Inferior parietal cortex (tissue), 1 donor: Measurements from ENCODE around the gene C1QB.
"Not testable (repeated sequence)": the region's sequence is repeated elsewhere in the genome, so short reads cannot be mapped to it uniquely, and the experiment has no call there.

Experiments
- DNase-seq: peaks from one replicate; pipeline ENCODE4 v3.0.0-alpha.2; 2016; ENCODE audit errors: extremely low spot score

The C1QB gene

GRCh38 chr1:22662986-22663408 is 10.0 kb downstream of the C1QB start:
- DNase-seq: no peak

GRCh38 chr1:22665752-22666151 is 12.7 kb downstream of the C1QB start:
- DNase-seq: no peak

GRCh38 chr1:22666412-22666811 is 13.4 kb downstream of the C1QB start:
- no peak for DNase-seq

- not testable (repeated sequence) for DNase-seq
Observed at GRCh38 chr1:22668840-22669239, 15.8 kb downstream of the C1QB start.

GRCh38 chr1:22670352-22670975 is 17.4 kb downstream of the C1QB start:
- DNase-seq: no peak

GRCh38 chr1:22671999-22672398 is 19.0 kb downstream of the C1QB start:
- DNase-seq: no peak

GRCh38 chr1:22673486-22674409 is 20.7 kb downstream of the C1QB start:
- DNase-seq: peak; percentile 75

GRCh38 chr1:22674410-22674749 is 21.3 kb downstream of the C1QB start:
- no peak for DNase-seq

GRCh38 chr1:22676151-22676550 is 23.1 kb downstream of the C1QB start:
- DNase-seq: not testable (repeated sequence)

GRCh38 chr1:22676916-22677583 is 24.0 kb downstream of the C1QB start:
- no peak for DNase-seq

- no peak for DNase-seq
Observed at GRCh38 chr1:22677931-22678896, 25.2 kb downstream of the C1QB start.

- no peak for DNase-seq
Observed at GRCh38 chr1:22680726-22681125, 27.7 kb downstream of the C1QB start.

GRCh38 chr1:22681556-22682276 is 28.7 kb downstream of the C1QB start:
- DNase-seq: no peak

- no peak for DNase-seq
Observed at GRCh38 chr1:22683547-22683946, 30.5 kb downstream of the C1QB start.

GRCh38 chr1:22685591-22686059 is 32.6 kb downstream of the C1QB start:
- no peak for DNase-seq

- DNase-seq: no peak
Observed at GRCh38 chr1:22687191-22687590, 34.2 kb downstream of the C1QB start.

- DNase-seq: no peak
Observed at GRCh38 chr1:22688466-22688865, 35.4 kb downstream of the C1QB start.

- DNase-seq: no peak
Observed at GRCh38 chr1:22689505-22689904, 36.5 kb downstream of the C1QB start.

GRCh38 chr1:22691031-22691753 is 38.2 kb downstream of the C1QB start:
- no peak for DNase-seq

GRCh38 chr1:22694172-22694571 is 41.1 kb downstream of the C1QB start:
- DNase-seq: no peak
